ENCODE results near the gene FAM163B.

GRCh38 chr9:133640160-133640559, 31.0 kb upstream of the FAM163B start:
- TF ChIP-seq CTCF (IDR thresholded peaks at IDR 0.05; ENCODE audit: extremely low read depth in 1 of 2, insufficient read depth in 1 of 2, low read depth in 1 of 2, low read length in 2 of 2) = no peak
- TF ChIP-seq POLR2A (IDR thresholded peaks at IDR 0.05; ENCODE audit: low read depth, low read length) = no peak
- no peak for TF ChIP-seq EZH2 (IDR thresholded peaks at IDR 0.05; ENCODE audit: borderline replicate concordance, low read depth, low read length, severe bottlenecking)
- no peak for TF ChIP-seq POLR2AphosphoS5 (IDR thresholded peaks at IDR 0.05; ENCODE audit: insufficient read depth, low read depth, low read length)
- no peak for TF ChIP-seq GATA2 (IDR thresholded peaks at IDR 0.05; ENCODE audit: insufficient read depth, insufficient read length, low read depth, low read length)
- no peak for TF ChIP-seq JUN (IDR thresholded peaks at IDR 0.05; ENCODE audit: borderline replicate concordance, insufficient read depth, insufficient read length, low read depth)
- TF ChIP-seq MYC (IDR thresholded peaks at IDR 0.05; ENCODE audit: low read depth, low read length) = no peak

All from endothelial cell of umbilical vein (primary cell).